HG03025 (cell line): Measurements from ENCODE around the gene FAM131C.

Source experiments
- ATAC-seq: cut with Tn5 transposase; IDR thresholded peaks from one replicate; pipeline ENCODE4 v1.9.1; 2021; ENCODE audit warnings: mild to moderate bottlenecking, moderate library complexity; ENCODE audit not compliant: unreplicated experiment, low FRiP score

The FAM131C gene

DNA sequence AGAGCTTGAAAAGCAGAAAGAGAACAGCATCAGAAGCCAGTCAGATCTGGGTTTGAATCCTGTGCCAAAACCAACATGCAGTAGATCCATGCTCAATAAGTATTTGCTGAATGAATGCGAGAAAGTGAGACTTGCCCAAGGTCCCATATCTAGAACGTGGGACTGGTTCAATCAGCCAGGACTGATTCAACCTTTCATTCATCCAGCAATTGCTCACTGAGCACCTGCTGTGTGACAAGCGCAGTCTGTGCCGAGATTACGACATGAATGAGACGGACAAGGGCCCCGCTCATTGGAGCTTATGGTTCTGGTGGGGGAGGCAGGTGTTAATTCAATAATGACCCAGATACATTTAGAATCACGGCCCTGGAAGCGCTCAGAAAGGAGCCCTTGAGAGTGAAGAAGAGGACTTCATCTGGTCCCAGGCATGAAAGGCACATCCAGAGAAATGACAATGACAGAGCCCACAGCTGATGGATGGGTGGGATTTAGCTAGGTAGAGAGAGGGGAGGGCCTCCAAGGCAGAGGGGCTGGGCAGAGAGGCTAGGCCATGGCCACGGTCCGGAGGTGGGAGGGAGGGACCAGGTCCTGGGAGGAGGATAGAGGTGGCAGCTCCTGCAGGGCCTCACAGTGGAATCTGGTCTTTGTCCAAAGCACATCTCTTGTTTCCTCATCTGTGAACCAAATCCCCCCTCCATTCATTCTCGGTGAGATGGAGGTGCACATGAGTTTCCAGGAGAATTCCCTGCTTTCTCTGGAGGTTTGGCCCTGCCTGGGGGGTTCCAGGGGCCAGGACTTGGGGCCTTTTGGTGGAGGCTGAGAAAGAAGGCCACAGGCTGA lies 4.2 kb upstream of the FAM131C start:
- ATAC-seq = no peak

DNA sequence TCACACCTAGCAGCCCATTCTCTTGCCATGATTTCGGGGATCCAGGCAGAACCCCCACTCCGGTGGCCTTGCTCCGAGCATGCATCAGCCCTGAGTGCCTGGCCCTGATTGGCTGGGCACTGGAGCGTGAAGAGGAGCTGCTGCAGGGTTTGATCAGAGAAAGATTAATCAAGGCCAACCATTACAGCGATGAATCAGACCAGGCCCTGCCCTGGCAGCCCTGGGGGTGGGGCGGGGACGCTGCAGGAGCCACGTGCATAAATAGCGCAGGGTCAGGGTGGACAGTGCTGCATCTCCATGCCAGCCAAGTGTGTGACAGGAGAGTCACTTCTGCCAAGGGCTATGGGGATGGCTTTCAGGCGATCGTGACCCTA lies 3.4 kb upstream of the FAM131C start:
- ATAC-seq = no peak

DNA sequence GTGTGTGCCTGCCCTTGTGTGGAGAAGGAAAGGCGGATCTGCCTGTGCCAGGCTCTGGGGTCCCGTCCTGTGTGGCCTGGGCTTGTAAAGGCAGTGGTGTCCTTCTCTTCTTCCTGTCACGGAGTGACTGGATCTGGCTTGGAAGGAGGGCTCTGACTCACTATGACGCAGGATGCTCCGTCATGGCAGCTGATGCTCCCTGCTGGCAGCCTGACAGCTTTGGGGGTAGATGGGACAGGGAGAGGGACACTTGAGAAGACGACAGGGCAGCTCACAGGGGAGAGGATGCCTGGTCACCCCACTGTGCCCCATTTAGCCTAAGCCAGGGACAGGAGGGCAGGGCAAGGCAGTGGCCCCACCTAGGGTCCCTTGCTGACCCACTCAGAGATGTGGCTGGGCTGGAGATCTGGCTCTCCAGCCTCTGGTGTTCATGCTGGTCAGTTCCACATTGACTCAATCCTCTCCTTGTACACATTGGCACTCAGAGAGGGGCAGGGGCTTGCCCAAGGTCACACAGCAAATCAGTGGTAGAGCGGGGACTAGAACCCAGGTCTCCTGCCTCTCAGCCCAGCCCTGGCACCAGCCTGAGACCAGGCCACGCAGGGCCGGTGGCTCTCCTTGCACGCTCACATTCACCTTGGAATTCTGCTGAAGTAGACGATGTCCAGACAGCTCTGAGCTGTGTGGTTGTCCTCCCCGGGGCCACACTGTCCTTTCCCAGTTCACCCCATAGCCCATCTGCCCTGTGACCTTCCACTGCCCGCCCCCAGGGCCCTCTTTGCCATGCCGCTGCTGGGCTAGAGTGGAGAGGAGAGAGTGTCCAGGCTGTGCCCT lies 2.8 kb upstream of the FAM131C start:
- no peak for ATAC-seq

DNA sequence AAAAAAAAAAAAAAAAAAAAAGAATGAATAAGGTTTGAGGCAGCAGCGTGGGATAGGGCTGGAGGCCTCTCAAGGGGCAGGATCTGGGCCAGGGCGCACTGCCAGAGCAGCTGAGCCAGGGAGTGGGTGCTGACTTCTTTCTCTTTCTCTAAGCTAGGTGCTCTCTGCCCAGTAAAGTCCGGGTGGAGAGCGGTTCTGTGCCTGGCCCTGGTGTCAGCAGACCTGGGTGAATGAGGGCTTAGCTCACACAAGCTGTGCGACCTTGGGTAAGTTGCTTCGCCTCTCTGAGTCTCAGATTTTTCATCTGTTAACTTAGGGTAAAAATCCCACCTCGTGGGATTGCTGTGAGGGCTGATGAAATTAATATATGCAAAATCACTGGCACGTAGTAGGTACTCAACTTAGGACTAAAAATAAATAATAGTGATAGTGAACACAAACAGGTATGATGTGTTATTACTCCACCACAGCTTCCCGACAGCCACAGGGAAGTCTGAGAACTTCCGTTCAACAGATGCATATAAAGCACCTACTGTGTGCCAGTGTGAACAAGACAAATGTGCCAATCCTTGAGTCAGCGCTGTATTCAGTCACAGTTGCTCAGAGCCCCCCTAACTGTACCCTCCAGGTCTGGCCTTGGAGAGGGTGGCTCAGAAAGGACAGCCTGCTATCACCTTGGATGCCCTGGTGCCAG lies 2.0 kb upstream of the FAM131C start:
- no peak for ATAC-seq

DNA sequence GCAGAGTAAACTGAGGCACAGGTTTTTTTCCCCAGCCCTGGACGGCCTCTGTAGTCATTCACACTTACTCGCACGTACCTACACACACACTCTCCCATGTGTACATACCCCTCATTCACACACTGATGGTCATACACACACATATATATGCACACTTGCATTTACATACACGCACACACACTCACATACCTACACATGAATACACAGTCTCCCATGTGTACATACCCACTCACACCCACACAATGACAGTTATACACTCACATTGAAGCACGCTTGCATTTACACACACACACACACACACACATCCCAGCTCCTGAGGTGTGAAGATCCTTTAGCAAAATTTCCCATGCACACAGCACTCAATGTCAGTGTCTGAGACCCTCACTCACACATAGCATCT lies 766 bp upstream of the FAM131C start:
- ATAC-seq = no peak

DNA sequence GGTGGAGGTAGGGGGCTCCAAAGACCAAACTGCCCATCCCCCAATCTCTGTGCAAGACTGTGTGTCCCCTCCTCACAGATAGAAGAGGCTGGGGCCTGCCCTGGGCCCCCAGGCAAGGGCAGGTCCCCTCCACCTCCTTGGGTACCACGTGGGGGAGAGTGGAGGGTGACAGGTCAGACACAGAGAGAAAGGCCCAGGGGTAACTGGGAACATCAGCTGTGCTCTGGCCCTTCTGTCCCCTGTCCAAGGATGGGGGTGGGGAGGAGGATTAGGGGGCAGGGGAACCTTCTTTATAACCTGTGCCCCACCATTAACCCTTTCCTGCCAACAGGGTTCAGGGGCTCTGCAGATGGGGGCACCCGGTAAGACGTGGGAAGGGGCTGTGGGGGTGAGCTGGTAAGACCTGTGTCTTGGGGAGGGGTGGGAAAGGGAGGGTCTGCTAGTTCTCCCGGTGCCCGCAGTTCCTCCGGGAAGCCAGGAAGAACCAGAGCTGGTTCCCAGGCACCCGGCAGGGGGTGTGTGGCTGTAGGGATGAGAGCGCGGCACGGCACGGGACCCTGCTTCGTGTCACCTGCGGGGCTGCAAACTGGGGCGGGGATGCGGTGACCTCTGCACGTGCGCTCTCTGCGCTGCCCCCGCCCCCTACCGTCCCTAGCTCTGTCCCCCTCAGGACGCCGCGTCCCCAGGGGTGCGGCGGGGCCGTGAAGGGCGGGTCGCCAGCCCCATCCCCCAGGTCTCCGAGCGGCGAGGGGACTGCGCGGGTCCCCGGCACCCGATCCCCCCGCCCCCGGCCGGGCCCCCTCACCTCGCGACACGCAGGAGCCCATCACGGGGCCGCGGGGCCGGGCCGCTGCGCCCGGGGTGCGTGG lies 601 bp downstream of the FAM131C start:
- no peak for ATAC-seq

DNA sequence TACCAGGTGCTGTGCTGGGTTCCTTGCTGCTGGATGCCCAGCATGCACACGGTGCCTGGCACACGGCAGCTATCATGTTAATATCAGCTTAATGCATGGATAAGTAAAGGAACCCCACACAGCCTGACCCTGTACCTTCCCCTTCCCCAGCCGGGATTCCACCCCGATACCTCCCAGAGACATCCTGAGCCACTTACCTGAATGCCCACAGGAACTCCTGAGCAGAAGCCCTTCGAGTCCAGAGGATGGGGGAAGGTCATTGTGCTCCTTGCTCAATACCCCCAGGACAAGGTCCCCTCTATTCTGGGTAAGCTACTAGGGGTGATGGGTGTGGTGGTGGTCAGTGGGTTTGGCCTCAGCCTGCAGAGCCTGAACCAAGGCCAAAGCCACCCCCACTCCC lies 1.4 kb downstream of the FAM131C start:
- no peak for ATAC-seq

DNA sequence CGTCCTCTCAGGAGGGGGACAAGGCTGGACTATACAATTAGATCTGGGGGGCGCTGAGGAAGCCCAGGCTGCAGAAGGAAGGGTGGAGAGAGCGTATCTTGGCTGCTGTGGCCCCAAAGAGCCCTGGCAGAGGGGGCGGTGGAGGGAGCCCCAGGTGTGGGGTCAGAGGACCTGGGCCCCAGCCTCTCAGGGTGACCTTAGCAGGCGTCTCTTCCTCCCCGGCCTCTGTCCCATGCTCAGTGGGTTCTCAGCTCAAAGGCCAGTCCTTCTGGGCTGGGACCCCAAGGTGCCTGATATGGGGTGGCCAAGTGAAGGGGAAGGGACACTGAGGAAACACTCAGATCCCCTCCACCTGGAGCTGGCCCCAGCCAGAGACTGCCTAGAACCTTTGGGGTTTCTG lies 1.8 kb downstream of the FAM131C start:
- ATAC-seq = no peak

DNA sequence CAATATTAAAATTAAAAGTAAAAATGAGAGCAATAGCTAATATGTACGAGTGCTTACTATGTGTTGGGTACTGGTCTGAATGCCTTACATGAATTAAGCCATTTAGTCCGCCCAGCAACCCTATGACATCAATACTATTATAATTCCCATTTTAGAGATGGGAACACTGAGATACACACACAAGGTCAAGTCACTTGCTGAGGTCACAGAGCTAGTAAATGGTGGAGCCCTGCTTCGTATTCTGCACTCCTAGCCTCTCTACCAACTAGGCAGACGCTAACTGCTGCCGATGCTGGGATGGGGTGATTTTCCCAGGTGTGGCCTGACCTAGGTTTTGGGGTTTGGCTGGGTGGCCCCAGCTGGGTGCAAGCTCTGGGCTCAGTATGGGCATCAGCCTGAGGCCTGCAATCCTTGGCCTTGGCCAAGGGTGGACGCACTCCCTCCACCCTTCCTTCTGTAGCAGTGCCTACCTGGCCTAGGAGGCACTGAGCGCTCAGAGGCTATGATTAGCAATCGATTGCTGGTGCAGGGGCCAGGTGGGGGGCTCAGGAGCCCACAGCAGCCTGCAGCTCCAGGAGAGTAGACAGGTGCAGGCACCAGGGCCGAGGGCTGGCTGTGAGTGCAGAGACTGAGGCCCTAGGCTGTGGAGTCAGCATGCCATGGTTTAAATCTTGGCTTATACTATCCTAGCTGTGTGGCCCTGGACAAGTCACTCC lies 2.7 kb downstream of the FAM131C start:
- ATAC-seq = no peak

DNA sequence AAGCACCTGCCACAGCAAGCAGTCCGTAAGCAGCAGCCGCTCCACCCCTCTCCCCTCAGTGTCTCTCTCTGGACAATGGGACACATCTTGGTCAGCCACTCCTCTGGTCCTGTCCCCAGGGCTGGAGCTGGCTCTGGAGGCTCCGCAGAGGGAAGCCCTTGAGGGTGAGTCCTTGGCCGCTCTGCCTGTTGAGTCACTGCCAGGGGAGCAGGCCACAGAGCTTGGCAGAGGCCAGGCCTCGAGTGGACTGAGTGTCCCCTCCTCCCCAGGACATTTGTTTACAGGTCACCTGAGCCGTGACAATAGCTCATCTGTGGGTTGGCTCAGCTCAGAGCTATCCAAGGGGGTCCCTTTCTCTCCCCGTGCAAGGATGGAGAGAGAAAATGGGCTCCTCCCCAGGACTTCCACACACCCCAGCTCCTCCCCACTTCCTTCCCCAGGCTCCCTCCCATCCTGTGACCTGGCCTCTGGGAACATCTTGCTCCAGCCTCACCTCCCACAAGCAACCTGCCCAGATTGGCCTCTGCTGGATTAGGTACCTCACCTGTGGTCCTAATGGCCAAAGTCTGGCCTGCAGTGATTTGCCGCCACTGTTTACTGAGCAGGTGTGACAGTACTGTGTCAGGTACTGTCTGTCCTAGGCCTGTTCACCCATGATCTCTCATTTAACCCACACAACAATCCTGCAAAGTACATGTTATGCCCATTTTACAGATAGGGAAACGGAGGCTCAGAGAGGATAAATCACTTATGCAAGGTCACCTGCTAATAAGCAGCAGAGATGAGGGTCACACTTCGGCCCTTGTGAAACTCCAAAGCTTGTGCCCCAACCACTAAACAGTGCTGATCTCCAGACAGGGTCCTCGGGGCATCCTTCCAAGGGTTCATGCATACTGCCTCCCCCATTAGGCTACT lies 4.8 kb downstream of the FAM131C start:
- no peak for ATAC-seq

DNA sequence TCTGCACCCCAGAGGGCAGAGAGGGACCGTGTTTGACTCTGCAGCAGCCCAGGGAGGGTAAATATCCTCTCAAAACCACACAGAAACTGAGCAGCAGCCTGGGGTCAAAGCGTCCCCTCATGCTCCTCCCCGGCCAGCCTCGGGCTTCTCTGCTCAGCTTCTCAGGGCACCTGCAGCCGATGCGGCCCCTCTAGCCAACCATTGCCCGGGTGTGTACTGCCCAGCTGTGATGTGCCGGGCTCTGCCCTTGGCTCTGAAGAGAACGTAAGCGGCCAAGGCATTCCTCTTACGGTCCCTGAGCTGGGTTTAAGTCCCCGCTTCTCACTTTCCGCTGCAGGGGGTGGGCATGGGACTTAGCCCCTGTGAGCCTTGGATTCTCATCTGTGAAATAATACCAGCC lies 5.5 kb downstream of the FAM131C start:
- no peak for ATAC-seq

DNA sequence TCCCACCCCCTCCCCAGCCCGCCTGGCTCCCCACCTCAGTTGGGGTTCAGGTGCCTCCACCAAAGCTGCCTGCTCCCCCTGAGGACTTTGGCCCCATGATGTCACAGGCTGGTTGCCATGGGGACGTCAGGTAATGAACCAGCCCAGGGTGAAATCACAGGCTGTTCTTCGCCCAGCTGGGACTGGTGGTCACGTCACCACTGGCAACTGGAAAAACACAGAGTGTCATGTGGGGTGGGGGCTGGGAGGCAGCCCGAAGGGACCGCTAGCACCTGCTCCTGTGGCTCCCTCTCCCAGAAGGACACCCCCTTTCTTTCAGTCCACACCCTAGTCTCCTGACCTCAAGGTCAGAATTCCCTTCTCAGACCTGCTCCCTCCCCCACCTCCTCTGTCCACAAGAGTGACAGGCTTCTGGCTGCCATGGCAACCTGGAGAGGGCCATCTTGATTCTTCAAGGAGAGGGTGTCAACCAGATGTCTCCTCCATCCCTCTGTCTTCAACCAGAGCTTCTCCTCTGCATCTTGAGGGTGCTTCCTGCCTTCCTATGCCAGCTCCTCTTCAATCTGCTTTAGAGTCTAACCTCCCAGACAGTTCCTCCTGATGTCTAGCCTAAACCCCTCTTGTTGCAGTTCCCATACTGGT lies 6.2 kb downstream of the FAM131C start:
- ATAC-seq = no peak

DNA sequence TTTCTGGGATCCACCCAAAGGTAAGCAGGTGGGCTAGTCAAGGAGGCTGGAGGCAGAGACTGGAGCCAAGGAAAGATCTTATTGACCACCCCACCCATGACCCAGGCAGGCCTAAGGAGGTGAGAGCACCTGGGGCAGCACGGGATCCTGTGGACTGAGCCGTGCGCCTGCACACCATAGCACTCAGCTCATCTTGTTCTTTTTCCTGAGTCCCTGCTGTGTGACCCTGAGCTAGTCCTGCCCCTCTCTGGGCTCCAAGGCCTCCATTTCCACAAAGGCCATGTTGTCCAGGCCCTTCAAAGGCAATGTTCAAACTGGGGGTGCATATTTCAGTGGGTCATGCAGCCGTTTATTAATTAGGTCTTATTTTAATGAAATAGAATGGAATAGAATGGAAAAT lies 7.2 kb downstream of the FAM131C start:
- ATAC-seq = no peak

DNA sequence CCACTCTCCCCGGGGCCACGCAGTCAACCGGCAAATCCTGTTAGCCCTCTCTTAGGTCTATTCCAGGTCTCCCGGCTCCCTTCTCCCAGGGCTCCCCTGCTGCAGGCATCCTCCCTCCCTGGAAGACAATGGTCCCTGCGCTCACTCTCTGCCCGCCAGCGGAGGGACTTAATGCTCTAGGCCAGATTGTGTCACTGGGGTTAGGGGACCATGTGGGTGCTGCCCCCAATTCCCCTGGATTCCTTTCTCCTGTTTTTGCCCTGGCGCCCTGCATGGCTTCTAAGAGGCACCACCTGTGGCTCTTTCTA lies 8.2 kb downstream of the FAM131C start:
- ATAC-seq = no peak

DNA sequence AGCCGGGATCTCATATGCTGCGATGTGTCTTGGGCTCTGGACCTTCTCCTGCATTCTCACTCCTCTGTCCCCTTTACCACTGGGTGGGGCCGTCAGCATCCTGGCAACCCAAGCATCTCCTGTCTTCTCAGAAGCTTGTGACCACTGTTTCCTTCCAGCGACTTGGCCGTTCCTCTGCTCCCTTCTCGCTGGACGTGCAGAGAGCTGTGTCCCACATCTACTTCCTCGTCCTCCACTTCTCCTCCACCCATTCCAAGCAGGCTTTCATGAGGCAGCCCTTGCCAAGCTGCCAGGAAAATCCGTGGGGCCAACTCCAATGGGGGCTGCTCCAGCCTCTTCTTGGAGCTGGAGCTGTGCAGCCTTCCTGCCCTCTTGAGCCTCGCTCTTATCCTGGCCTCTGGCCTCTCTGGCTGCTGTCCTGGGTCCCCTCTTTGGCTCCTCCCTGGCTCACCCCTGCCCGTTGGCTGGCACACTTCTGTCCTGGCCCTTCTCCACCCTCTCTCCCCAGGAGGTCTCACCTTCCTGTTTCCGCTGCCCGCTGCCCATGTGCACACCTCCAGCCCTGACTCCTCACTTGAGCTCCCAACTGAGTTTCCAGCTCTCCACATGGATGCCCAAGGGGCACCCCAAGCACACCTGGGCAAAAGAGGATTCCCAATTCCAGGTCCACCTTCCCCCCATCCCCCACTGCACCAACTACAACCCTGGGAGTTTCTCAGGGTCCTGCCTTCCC lies 8.7 kb downstream of the FAM131C start:
- no peak for ATAC-seq

DNA sequence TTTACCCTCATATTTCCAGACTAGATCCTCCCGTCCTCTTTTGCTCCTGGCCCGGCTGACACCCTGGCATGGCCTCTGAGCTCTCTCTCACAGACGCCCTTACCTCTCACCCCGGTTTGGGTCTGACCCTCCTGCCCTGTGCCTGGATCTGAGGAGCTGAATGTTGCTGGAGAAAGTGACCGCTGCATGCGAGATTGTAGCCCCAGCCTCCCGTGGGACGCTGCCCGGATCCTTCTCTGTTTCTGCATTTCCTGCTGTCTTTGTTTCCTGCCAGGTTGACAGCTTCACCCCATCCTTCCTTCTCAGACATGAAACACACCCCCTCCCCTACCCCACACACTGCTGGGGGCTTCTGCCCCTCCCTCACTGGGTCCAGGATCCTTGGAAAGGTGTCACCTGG lies 9.5 kb downstream of the FAM131C start:
- no peak for ATAC-seq

DNA sequence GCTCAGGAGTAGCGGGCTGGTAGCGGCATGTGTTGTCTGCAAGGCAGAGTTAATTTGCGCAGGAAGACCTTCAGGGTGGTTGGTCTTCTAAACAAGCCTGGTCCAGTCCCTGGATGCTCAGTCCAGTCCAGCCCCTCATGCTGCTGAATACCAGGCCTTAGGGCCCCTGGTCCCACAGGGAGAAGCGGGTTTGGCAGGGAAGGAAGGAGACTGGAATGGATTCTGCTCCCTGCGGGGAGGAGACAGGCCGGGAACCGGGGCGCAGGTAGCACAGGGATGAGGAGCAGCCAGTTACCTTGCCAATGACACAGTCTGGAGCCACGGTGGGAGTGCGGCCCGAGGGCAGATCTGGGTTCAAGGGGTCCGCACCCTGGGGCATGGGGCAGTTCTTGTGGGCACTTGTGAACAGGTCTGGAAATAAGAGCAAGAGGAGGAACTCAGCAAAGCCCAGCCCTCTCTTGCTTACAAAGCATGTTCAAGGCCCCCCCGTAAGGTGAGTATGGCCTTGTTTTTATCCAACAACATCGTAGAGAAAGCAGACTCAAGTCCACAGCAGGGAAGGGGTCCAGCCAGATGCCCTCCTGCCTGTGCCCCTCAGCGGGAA lies 10.1 kb downstream of the FAM131C start:
- ATAC-seq = no peak
